ENCODE measurements around the gene CTSC.
A peak's percentile ranks its signal among the peaks of the same experiment; 100 is the strongest.

CTSC gene

GRCh38 chr11:88320149-88320559, 17.4 kb downstream of the CTSC start (continued):
- TF ChIP-seq WT1 (tag by site-specific recombination; IDR thresholded peaks at IDR 0.05) (peak; percentile 80), ZNF548 (tag by site-specific recombination; IDR thresholded peaks at IDR 0.05) (no peak), ZSCAN23 (tag by site-specific recombination; IDR thresholded peaks at IDR 0.05) (no peak), ZNF501 (tag by site-specific recombination; IDR thresholded peaks at IDR 0.05) (no peak), ZNF18 (tag by site-specific recombination; IDR thresholded peaks at IDR 0.05) (peak; percentile 81), ZNF571 (tag by site-specific recombination; IDR thresholded peaks at IDR 0.05) (no peak), ZIC2 (tag by site-specific recombination; IDR thresholded peaks at IDR 0.05) (no peak), ZNF433 (tag by site-specific recombination; IDR thresholded peaks at IDR 0.05; ENCODE audit: low read depth) (no peak), ZNF658 (tag by site-specific recombination; IDR thresholded peaks at IDR 0.05) (no peak), ZNF10 (tag by site-specific recombination; IDR thresholded peaks at IDR 0.05) (0 out of 2 replicates have a peak, but pooled peaks have one; percentile 42), ZNF423 (tag by site-specific recombination; IDR thresholded peaks at IDR 0.05) (no peak), KLF1 (tag by site-specific recombination; IDR thresholded peaks at IDR 0.05) (no peak), ZNF792 (tag by site-specific recombination; IDR thresholded peaks at IDR 0.05) (no peak), SP7 (tag by site-specific recombination; IDR thresholded peaks at IDR 0.05) (peak; percentile 94), ZNF175 (tag by site-specific recombination; IDR thresholded peaks at IDR 0.05) (no peak), YY2 (tag by site-specific recombination; IDR thresholded peaks at IDR 0.05) (0 out of 2 replicates have a peak, but pooled peaks have one; percentile 45), ZNF580 (tag by site-specific recombination; IDR thresholded peaks at IDR 0.05) (peak; percentile 94), ZNF558 (tag by site-specific recombination; IDR thresholded peaks at IDR 0.05) (no peak), REST (tag by site-specific recombination; IDR thresholded peaks at IDR 0.05) (no peak), OSR2 (tag by site-specific recombination; IDR thresholded peaks at IDR 0.05) (peak; percentile 97), TSHZ1 (tag by site-specific recombination; IDR thresholded peaks at IDR 0.05; ENCODE audit: borderline replicate concordance) (peak; percentile 82; the same call in 1 of the 2 replicates), GLI2 (tag by site-specific recombination; IDR thresholded peaks at IDR 0.05; ENCODE audit: borderline replicate concordance, low read depth) (peak; percentile 98)
- TF ChIP-seq, protein P1, sequence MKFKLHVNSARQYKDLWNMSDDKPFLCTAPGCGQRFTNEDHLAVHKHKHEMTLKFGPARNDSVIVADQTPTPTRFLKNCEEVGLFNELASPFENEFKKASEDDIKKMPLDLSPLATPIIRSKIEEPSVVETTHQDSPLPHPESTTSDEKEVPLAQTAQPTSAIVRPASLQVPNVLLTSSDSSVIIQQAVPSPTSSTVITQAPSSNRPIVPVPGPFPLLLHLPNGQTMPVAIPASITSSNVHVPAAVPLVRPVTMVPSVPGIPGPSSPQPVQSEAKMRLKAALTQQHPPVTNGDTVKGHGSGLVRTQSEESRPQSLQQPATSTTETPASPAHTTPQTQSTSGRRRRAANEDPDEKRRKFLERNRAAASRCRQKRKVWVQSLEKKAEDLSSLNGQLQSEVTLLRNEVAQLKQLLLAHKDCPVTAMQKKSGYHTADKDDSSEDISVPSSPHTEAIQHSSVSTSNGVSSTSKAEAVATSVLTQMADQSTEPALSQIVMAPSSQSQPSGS (tag by site-specific recombination; IDR thresholded peaks at IDR 0.05; ENCODE audit: low read depth): peak; percentile 18; the same call in 1 of the 2 replicates
- TF ChIP-seq, protein P2, sequence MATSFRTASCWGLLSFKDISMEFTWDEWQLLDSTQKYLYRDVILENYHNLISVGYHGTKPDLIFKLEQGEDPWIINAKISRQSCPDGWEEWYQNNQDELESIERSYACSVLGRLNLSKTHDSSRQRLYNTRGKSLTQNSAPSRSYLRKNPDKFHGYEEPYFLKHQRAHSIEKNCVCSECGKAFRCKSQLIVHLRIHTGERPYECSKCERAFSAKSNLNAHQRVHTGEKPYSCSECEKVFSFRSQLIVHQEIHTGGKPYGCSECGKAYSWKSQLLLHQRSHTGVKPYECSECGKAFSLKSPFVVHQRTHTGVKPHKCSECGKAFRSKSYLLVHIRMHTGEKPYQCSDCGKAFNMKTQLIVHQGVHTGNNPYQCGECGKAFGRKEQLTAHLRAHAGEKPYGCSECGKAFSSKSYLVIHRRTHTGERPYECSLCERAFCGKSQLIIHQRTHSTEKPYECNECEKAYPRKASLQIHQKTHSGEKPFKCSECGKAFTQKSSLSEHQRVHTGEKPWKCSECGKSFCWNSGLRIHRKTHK (tag by site-specific recombination; IDR thresholded peaks at IDR 0.05): no peak
- TF ChIP-seq, protein P3, sequence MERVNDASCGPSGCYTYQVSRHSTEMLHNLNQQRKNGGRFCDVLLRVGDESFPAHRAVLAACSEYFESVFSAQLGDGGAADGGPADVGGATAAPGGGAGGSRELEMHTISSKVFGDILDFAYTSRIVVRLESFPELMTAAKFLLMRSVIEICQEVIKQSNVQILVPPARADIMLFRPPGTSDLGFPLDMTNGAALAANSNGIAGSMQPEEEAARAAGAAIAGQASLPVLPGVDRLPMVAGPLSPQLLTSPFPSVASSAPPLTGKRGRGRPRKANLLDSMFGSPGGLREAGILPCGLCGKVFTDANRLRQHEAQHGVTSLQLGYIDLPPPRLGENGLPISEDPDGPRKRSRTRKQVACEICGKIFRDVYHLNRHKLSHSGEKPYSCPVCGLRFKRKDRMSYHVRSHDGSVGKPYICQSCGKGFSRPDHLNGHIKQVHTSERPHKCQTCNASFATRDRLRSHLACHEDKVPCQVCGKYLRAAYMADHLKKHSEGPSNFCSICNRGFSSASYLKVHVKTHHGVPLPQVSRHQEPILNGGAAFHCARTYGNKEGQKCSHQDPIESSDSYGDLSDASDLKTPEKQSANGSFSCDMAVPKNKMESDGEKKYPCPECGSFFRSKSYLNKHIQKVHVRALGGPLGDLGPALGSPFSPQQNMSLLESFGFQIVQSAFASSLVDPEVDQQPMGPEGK (tag by site-specific recombination; IDR thresholded peaks at IDR 0.05): no peak
- TF ChIP-seq, protein P4, sequence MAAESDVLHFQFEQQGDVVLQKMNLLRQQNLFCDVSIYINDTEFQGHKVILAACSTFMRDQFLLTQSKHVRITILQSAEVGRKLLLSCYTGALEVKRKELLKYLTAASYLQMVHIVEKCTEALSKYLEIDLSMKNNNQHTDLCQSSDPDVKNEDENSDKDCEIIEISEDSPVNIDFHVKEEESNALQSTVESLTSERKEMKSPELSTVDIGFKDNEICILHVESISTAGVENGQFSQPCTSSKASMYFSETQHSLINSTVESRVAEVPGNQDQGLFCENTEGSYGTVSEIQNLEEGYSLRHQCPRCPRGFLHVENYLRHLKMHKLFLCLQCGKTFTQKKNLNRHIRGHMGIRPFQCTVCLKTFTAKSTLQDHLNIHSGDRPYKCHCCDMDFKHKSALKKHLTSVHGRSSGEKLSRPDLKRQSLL (tag by site-specific recombination; IDR thresholded peaks at IDR 0.05): peak; percentile 48; the same call in 1 of the 2 replicates
